Measurements from ENCODE around the gene GNE. TPM values are rescaled to one million over a fixed set of nuclear protein-coding genes. Genes with fewer than 3 reads are reported as not detected.

GNE gene
- total RNA-seq, 1 experiment from 2014 or later: 4.6 TPM

DNA sequence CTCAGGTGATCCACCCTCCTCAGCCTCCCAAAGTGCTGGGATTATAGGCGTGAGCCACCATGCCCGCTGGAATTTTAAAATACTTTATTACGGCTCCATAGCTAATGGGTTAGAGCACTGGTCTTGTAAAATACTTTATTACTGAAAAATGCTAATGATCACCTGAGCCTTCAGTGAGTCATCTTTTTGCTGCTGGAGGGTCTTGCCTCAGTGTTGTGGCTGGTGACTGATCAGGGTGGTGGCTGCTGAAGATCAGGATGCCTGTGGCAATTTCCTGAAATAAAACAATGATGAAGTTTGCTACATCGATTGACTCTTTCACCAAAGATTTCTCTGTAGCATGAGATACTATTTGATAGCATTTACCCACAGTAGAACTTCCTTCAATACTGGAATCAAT is 26.0 kb upstream of the GNE start (continued):
- TF ChIP-seq, protein P1, sequence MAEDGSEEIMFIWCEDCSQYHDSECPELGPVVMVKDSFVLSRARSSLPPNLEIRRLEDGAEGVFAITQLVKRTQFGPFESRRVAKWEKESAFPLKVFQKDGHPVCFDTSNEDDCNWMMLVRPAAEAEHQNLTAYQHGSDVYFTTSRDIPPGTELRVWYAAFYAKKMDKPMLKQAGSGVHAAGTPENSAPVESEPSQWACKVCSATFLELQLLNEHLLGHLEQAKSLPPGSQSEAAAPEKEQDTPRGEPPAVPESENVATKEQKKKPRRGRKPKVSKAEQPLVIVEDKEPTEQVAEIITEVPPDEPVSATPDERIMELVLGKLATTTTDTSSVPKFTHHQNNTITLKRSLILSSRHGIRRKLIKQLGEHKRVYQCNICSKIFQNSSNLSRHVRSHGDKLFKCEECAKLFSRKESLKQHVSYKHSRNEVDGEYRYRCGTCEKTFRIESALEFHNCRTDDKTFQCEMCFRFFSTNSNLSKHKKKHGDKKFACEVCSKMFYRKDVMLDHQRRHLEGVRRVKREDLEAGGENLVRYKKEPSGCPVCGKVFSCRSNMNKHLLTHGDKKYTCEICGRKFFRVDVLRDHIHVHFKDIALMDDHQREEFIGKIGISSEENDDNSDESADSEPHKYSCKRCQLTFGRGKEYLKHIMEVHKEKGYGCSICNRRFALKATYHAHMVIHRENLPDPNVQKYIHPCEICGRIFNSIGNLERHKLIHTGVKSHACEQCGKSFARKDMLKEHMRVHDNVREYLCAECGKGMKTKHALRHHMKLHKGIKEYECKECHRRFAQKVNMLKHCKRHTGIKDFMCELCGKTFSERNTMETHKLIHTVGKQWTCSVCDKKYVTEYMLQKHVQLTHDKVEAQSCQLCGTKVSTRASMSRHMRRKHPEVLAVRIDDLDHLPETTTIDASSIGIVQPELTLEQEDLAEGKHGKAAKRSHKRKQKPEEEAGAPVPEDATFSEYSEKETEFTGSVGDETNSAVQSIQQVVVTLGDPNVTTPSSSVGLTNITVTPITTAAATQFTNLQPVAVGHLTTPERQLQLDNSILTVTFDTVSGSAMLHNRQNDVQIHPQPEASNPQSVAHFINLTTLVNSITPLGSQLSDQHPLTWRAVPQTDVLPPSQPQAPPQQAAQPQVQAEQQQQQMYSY (CRISPR knock-in tag; IDR thresholded peaks at IDR 0.05): no peak
- no peak for TF ChIP-seq NFE2L1 (CRISPR knock-in tag; IDR thresholded peaks at IDR 0.05)
- TF ChIP-seq ZNF263 (CRISPR knock-in tag; IDR thresholded peaks at IDR 0.05; ENCODE audit: low read depth): no peak

DNA sequence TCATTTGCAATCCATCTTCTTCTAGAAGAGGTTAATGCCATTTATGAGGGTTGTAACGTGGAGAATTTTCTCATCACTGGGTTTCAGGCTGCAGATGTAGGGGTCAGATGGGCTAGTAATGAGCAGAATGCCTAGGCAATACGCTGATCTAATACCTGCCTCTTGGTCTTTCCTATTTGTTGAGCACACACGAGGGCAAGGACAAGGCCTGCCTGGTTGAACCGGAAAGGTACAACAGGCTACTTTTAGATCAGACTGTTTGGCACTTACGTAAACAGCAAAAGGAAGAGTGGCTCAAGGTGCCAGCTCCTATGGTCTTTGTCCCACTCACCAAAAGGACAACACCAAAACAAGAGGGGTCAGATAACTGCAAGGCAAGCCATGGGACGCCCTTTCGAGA is 24.0 kb upstream of the GNE start:
- DNase-seq (ENCODE audit: low spot score) (no peak), ATAC-seq (no peak)
- H3K27me3 Mint-ChIP-seq (ENCODE audit: low read depth): no peaks in the 10 kb centered on the region
- CTCF ChIA-PET: interaction anchor here (1.6 kb wide), 2 partner anchors 24 to 328 kb away, joined by 3 to 4 read pairs; partner anchors contain the start of gene GNE
- H3K4me3 Mint-ChIP-seq: no peak overlapping the region
- no peak for TF ChIP-seq ELF4 (CRISPR knock-in tag; IDR thresholded peaks at IDR 0.05; ENCODE audit: low read depth)
- TF ChIP-seq NFATC4 (CRISPR knock-in tag; IDR thresholded peaks at IDR 0.05): no peak
- H3K36me3 Mint-ChIP-seq: no peaks in the 10 kb centered on the region
- H3K4me1 Mint-ChIP-seq: no peaks in the 10 kb centered on the region
- POLR2A ChIA-PET: interaction anchor here (1.0 kb wide), 1 partner anchor 10 kb away, joined by 3 read pairs; no protein-coding TSS in a partner anchor
- H3K9me3 Mint-ChIP-seq: no peaks in the 10 kb centered on the region
- H3K27ac Mint-ChIP-seq: no peak overlapping the region

- DNase-seq (ENCODE audit: low spot score): no peak
- H3K4me3 Mint-ChIP-seq: no peak overlapping the region
- H3K27me3 Mint-ChIP-seq (ENCODE audit: low read depth): no peaks in the 10 kb centered on the region
- ChIA-PET POLR2A (no interaction called here), CTCF (interaction anchor here (1.7 kb wide), 1 partner anchor 76 kb away, joined by 4 read pairs; no protein-coding TSS in a partner anchor)
- H3K27ac Mint-ChIP-seq: no peak overlapping the region
- 0 out of 2 replicates have a peak, but pooled peaks cover 3% of the 10 kb centered on the region for H3K4me1 Mint-ChIP-seq
- TF ChIP-seq, protein P2, sequence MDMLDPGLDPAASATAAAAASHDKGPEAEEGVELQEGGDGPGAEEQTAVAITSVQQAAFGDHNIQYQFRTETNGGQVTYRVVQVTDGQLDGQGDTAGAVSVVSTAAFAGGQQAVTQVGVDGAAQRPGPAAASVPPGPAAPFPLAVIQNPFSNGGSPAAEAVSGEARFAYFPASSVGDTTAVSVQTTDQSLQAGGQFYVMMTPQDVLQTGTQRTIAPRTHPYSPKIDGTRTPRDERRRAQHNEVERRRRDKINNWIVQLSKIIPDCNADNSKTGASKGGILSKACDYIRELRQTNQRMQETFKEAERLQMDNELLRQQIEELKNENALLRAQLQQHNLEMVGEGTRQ (CRISPR knock-in tag; IDR thresholded peaks at IDR 0.05): no peak
- TF ChIP-seq ZNF138 (CRISPR knock-in tag; conservative IDR thresholded peaks at IDR 0.05): no peak
- H3K9me3 Mint-ChIP-seq: no peaks in the 10 kb centered on the region
- no peak for ATAC-seq
- H3K36me3 Mint-ChIP-seq: no peaks in the 10 kb centered on the region
Observed at GRCh38 chr9:36280989-36281388, 22.7 kb upstream of the GNE start.

GRCh38 chr9:36278243-36278642 is 20.0 kb upstream of the GNE start:
- DNase-seq (ENCODE audit: low spot score) (no peak), ATAC-seq (no peak)
- ChIA-PET CTCF (no interaction called here), POLR2A (no interaction called here)
- H3K36me3 Mint-ChIP-seq: no peaks in the 10 kb centered on the region
- no peak overlapping the region for H3K4me3 Mint-ChIP-seq
- no peaks in the 10 kb centered on the region for H3K9me3 Mint-ChIP-seq
- no peaks in the 10 kb centered on the region for H3K27me3 Mint-ChIP-seq (ENCODE audit: low read depth)
- H3K27ac Mint-ChIP-seq: no peak overlapping the region
- H3K4me1 Mint-ChIP-seq: 0 out of 2 replicates have a peak, but pooled peaks cover 3% of the 10 kb centered on the region
- TF ChIP-seq ZNF425 (CRISPR knock-in tag; conservative IDR thresholded peaks at IDR 0.05) (no peak), CREM (CRISPR knock-in tag; IDR thresholded peaks at IDR 0.05) (no peak), CBFB (CRISPR knock-in tag; IDR thresholded peaks at IDR 0.05; ENCODE audit: low read depth) (no peak), FOXK1 (CRISPR knock-in tag; IDR thresholded peaks at IDR 0.05) (no peak), PREB (CRISPR knock-in tag; IDR thresholded peaks at IDR 0.05; ENCODE audit: borderline replicate concordance) (no peak), GTF2I (CRISPR knock-in tag; conservative IDR thresholded peaks at IDR 0.05) (no peak), FOXP4 (CRISPR knock-in tag; IDR thresholded peaks at IDR 0.05) (no peak), EMX1 (CRISPR knock-in tag; IDR thresholded peaks at IDR 0.05) (no peak), NFATC4 (CRISPR knock-in tag; IDR thresholded peaks at IDR 0.05) (no peak), ZBTB21 (CRISPR knock-in tag; IDR thresholded peaks at IDR 0.05; ENCODE audit: borderline replicate concordance) (no peak), ZNF317 (CRISPR knock-in tag; IDR thresholded peaks at IDR 0.05; ENCODE audit: borderline replicate concordance, low read depth) (no peak)
- TF ChIP-seq, protein P3, sequence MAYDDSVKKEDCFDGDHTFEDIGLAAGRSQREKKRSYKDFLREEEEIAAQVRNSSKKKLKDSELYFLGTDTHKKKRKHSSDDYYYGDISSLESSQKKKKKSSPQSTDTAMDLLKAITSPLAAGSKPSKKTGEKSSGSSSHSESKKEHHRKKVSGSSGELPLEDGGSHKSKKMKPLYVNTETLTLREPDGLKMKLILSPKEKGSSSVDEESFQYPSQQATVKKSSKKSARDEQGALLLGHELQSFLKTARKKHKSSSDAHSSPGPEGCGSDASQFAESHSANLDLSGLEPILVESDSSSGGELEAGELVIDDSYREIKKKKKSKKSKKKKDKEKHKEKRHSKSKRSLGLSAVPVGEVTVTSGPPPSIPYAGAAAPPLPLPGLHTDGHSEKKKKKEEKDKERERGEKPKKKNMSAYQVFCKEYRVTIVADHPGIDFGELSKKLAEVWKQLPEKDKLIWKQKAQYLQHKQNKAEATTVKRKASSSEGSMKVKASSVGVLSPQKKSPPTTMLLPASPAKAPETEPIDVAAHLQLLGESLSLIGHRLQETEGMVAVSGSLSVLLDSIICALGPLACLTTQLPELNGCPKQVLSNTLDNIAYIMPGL (CRISPR knock-in tag; IDR thresholded peaks at IDR 0.05): no peak
- TF ChIP-seq, protein P4, sequence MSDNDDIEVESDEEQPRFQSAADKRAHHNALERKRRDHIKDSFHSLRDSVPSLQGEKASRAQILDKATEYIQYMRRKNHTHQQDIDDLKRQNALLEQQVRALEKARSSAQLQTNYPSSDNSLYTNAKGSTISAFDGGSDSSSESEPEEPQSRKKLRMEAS (CRISPR knock-in tag; IDR thresholded peaks at IDR 0.05): no peak
